Measurements from ENCODE around the gene BNC1. TPM values are rescaled to one million over a fixed set of nuclear protein-coding genes. Genes with fewer than 3 reads are reported as not detected.

The BNC1 gene
- total and polyA plus RNA-seq, 10 of the 15 experiments (the other 5 are each of a cell fraction or from before 2014, with no cell fraction given): 0.01 TPM; not detected in 9

- no peak for TF ChIP-seq YY1 (IDR thresholded peaks at IDR 0.05; ENCODE audit: low read depth, low read length)
- no peak for TF ChIP-seq LARP7 (IDR thresholded peaks at IDR 0.05)
- no peak for TF ChIP-seq FOXK2 (IDR thresholded peaks at IDR 0.05)
- TF ChIP-seq ZBTB11 (CRISPR knock-in tag; IDR thresholded peaks at IDR 0.05): no peak
- no peak for TF ChIP-seq RAD21 (IDR thresholded peaks at IDR 0.05; ENCODE audit: insufficient read depth, low read depth, low read length)
- TF ChIP-seq PBX3 (IDR thresholded peaks at IDR 0.05; ENCODE audit: insufficient replicate concordance, low read depth, low read length): no peak
Measured at GRCh38 chr15:83290236-83290635, 5.8 kb upstream of the BNC1 start (continued).

GRCh38 chr15:83289160-83289559 is 4.7 kb upstream of the BNC1 start:
- Histone ChIP-seq H3K9me3 (replicated peaks; ENCODE audit: control insufficient read depth, insufficient read depth, low read length) (no peaks in the 10 kb centered on the region), H3K36me3 (ENCODE audit: control insufficient read depth in 2 of 2, insufficient read depth in 2 of 2, low read length in 1 of 2) (no peaks in the 10 kb centered on the region), H2AFZ (ENCODE audit: control insufficient read depth, low read depth, low read length) (no peak overlapping the region), H3K9ac (ENCODE audit: control insufficient read depth, insufficient read depth, low read length) (no peak overlapping the region), H3K4me2 (ENCODE audit: control insufficient read depth, insufficient read depth) (no peak overlapping the region), H3K27me3 (replicated peaks in 1 of 2; ENCODE audit: control insufficient read depth in 2 of 2, insufficient read depth in 2 of 2, low read length in 1 of 2) (peaks cover 2 to 5% of the 10 kb centered on the region in 2 experiments; a peak in 3 of 4 replicates), H3K4me3 (no peak overlapping the region), H3K79me2 (ENCODE audit: control insufficient read depth, insufficient read depth, low read length) (no peaks in the 10 kb centered on the region), H3K27ac (ENCODE audit: control insufficient read depth, insufficient read depth) (no peak overlapping the region), H3K4me1 (ENCODE audit: control insufficient read depth, insufficient read depth, low read length) (no peaks in the 10 kb centered on the region), H4K20me1 (ENCODE audit: control insufficient read depth, insufficient read depth) (no peaks in the 10 kb centered on the region)
- ChIA-PET POLR2A (no interaction called here), RAD21 (ENCODE audit: unreplicated experiment) (no interaction called here), CTCF (no interaction called here), SMC1A (ENCODE audit: uncharacterized antibody, unreplicated experiment) (interaction anchor here (0.6 kb wide), 1 partner anchor 580 kb away, joined by 3 read pairs; no protein-coding TSS in a partner anchor)
- ATAC-seq (no peak), FAIRE-seq (no peak), DNase-seq (ENCODE audit: low read depth, low spot score) (no peak)
- 25% methylated on average over 1 of the region's 1 CpG for WGBS (ENCODE audit: insufficient coverage, insufficient replicate concordance, low lambda C conversion rate, missing lambda C conversion rate)
- in situ Hi-C loops (cut with MboI) (no loop called here), intact Hi-C loops (cut with micrococcal nuclease; ENCODE audit: unreplicated experiment) (no loop called here)
- BruUV-seq (replicated peaks): no TSS peak
- TF ChIP-seq PKNOX1 (IDR thresholded peaks at IDR 0.05) (no peak), SREBF2 (IDR thresholded peaks at IDR 0.05; ENCODE audit: low read length) (no peak), RELA (IDR thresholded peaks at IDR 0.05; ENCODE audit: borderline replicate concordance, partially characterized antibody) (no peak), SIN3A (IDR thresholded peaks at IDR 0.05; ENCODE audit: low read depth, low read length) (no peak), MTA3 (IDR thresholded peaks at IDR 0.05; ENCODE audit: borderline replicate concordance, low read length) (no peak), KDM1A (IDR thresholded peaks at IDR 0.05; ENCODE audit: borderline replicate concordance) (no peak), POLR2AphosphoS5 (IDR thresholded peaks at IDR 0.05; ENCODE audit: low read length) (no peak), SUZ12 (IDR thresholded peaks at IDR 0.05; ENCODE audit: unreplicated experiment) (no peak)

Data from GM12878 (cell line).